Kidney (tissue), 14 donors: ENCODE results near the gene OR2F1. TPM values are rescaled to one million over a fixed set of nuclear protein-coding genes. Genes with fewer than 3 reads are reported as not detected.

Experiments
- DNase-seq, 5 donors: peaks; one replicate each; pipeline ENCODE4 v3.0.0-alpha.2; 2013 to 2020
- FAIRE-seq: peaks from 2 replicates; lab custom pipeline; 2012; peaks lifted over from hg19 to GRCh38; lab: Jason Lieb, UNC
- H3K27ac ChIP-seq, 2 donors: one replicate each; pipeline ENCODE4 v1.7.0; 2013; ENCODE audit warnings: low read depth in 2 of 2, low read length in 2 of 2, inconsistent platforms in 1 of 2
- H3K27me3 ChIP-seq: one replicate; pipeline ENCODE4 v1.7.1; 2013; ENCODE audit warnings: low read length, inconsistent platforms; ENCODE audit not compliant: control insufficient read depth, insufficient read depth
- H3K36me3 ChIP-seq, 3 donors: one replicate each; pipeline versions ENCODE4 v1.7.0 to v1.7.1; 2013; ENCODE audit warnings: low read length in 3 of 3, control low read depth in 1 of 3, inconsistent platforms in 1 of 3; ENCODE audit not compliant: insufficient read depth in 3 of 3, control insufficient read depth in 2 of 3
- H3K4me1 ChIP-seq, 3 donors: one replicate each; pipeline versions ENCODE4 v1.7.0 to v1.7.1; 2013; ENCODE audit warnings: low read length in 3 of 3, inconsistent platforms in 1 of 3, low read depth in 1 of 3; ENCODE audit not compliant: control insufficient read depth in 2 of 3, insufficient read depth in 2 of 3
- H3K4me3 ChIP-seq, 3 donors: one replicate each; pipeline versions ENCODE4 v1.7.0 to v1.8.1; 2013; ENCODE audit warnings: low read length in 3 of 3, control low read depth in 1 of 3, inconsistent platforms in 1 of 3
- H3K9ac ChIP-seq, 3 donors: one replicate each; pipeline versions ENCODE4 v1.7.0 to v1.7.1; 2013; ENCODE audit warnings: low read length in 3 of 3, control low read depth in 1 of 3, inconsistent platforms in 1 of 3
- H3K9me3 ChIP-seq, 3 donors: one replicate each; pipeline versions ENCODE4 v1.7.0 to v1.7.1; 2013; ENCODE audit warnings: low read length in 3 of 3, control low read depth in 1 of 3, inconsistent platforms in 1 of 3; ENCODE audit not compliant: control insufficient read depth in 2 of 3, insufficient read depth in 1 of 3
- CTCF ChIP-seq: IDR thresholded peaks from 3 replicates; pipeline ENCODE4 v1.5.1; 2012; ENCODE audit warnings: mild to moderate bottlenecking, moderate library complexity, borderline replicate concordance; ENCODE audit not compliant: insufficient read depth; ENCODE audit errors: extremely low read depth
- intact Hi-C: fragments of 100-400 bp; cut with DNase I; formaldehyde crosslinking; loops from one replicate; pipeline ENCODE4 v1.11.1; 2022
- polyA plus RNA-seq: library from polyadenylated mRNA; stranded (reverse); fragments of 350-450 nt; fragmentation: Illumina TruSeq; extraction: RNeasy Lipid Tissue Mini Kit (QIAGEN cat#74804); gene quantifications from one replicate; pipeline ENCODE4 v1.2.3, GENCODE V29; 2014; ENCODE audit warnings: low read depth, low replicate concordance; ENCODE audit not compliant: insufficient read depth
- total RNA-seq: library from RNA; stranded (reverse); fragmentation: NEBNext Ultra II Directional; extraction: Animal tissue kit (Norgen Biotek cat#: 25700); gene quantifications from one replicate; pipeline ENCODE4 v1.2.1, GENCODE V29; 2021
- donor health status: control.
- donor health status: control.
- donor health status: control.
- donor health status: control.
- donor health status: control.
- donor health status: DM: yes; HTN: yes; CAD: no.
- donor health status: Normal renal cell carcinoma (clear cell type).

OR2F1 gene
- total and polyA plus RNA-seq, 2 donors from 2014 or later, result not detected

- Histone ChIP-seq H3K4me3 (no peak overlapping the region), H3K4me1 (no peaks in the 10 kb centered on the region), H3K27ac (no peak overlapping the region), H3K36me3 (no peaks in the 10 kb centered on the region), H3K9ac (no peak overlapping the region), H3K9me3 (no peaks in the 10 kb centered on the region), H3K27me3 (no peaks in the 10 kb centered on the region)
- intact Hi-C loops, result no loop called here
- FAIRE-seq, result no peak
- no peak for DNase-seq
- TF ChIP-seq CTCF, result no peak
These were observed 46.9 kb downstream of the OR2F1 start for GRCh38 chr7:144001543-144001942.

GRCh38 chr7:144004703-144005102 is 50.1 kb downstream of the OR2F1 start:
- DNase-seq, result no peak
- H3K9ac ChIP-seq, result no peak overlapping the region
- H3K4me1 ChIP-seq, result no peaks in the 10 kb centered on the region
- H3K4me3 ChIP-seq, result no peak overlapping the region
- no peaks in the 10 kb centered on the region for H3K27me3 ChIP-seq
- intact Hi-C loops, result no loop called here
- no peak for FAIRE-seq
- no peaks in the 10 kb centered on the region for H3K9me3 ChIP-seq
- H3K27ac ChIP-seq, result no peak overlapping the region
- H3K36me3 ChIP-seq, result no peaks in the 10 kb centered on the region
- TF ChIP-seq CTCF, result no peak

GRCh38 chr7:144006029-144006691 is 51.5 kb downstream of the OR2F1 start:
- Histone ChIP-seq H3K9ac (no peak overlapping the region), H3K36me3 (no peaks in the 10 kb centered on the region), H3K4me3 (no peak overlapping the region), H3K27me3 (no peaks in the 10 kb centered on the region), H3K9me3 (no peaks in the 10 kb centered on the region), H3K27ac (no peak overlapping the region), H3K4me1 (no peaks in the 10 kb centered on the region)
- intact Hi-C loops, result no loop called here
- FAIRE-seq (no peak), DNase-seq (no peak)
- no peak for TF ChIP-seq CTCF

DNA sequence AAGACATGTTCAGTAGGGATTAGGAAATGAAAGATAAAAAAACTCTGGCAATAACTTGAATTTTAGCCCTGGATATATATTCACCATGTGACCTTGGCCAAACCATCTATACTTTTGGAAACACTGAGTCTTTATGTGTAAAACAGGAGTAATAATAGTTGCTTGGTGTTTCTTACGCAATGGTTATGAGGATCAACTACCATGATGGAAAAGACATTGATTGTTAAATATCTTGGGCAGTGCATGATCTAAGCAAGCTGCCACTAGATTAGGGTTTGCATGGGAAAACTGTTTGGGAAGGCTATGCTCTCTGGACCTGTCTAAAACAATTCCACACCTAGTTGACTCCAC is 52.0 kb downstream of the OR2F1 start:
- DNase-seq (no peak), FAIRE-seq (no peak)
- H3K36me3 ChIP-seq, result no peaks in the 10 kb centered on the region
- H3K27me3 ChIP-seq, result no peaks in the 10 kb centered on the region
- no peak overlapping the region for H3K4me3 ChIP-seq
- no peaks in the 10 kb centered on the region for H3K4me1 ChIP-seq
- no peak for TF ChIP-seq CTCF
- no peak overlapping the region for H3K27ac ChIP-seq
- H3K9me3 ChIP-seq, result no peaks in the 10 kb centered on the region
- intact Hi-C loops, result no loop called here
- H3K9ac ChIP-seq, result no peak overlapping the region
